KOPT-K1 (cell line): ENCODE results near the gene KRT35.

ENCODE experiments used
- H3K27ac ChIP-seq: fragments of 200-600 bp; sonication (generic); 2 replicates; pipeline ENCODE4 v1.5.1; 2016; ENCODE audit warnings: antibody characterized with exemption, mild to moderate bottlenecking, low read depth, low read length; ENCODE audit not compliant: poor library complexity, severe bottlenecking
- H3K36me3 ChIP-seq: fragments of 200-600 bp; sonication (generic); 2 replicates; pipeline ENCODE4 v1.5.1; 2017; ENCODE audit warnings: antibody characterized with exemption, mild to moderate bottlenecking, low read length, moderate library complexity; ENCODE audit not compliant: insufficient read depth
- H3K9me3 ChIP-seq: fragments of 200-600 bp; sonication (generic); 2 replicates; pipeline ENCODE4 v1.5.1; 2017; ENCODE audit warnings: antibody characterized with exemption, low read length, mild to moderate bottlenecking; ENCODE audit not compliant: insufficient read depth, poor library complexity, severe bottlenecking

Gene KRT35

DNA sequence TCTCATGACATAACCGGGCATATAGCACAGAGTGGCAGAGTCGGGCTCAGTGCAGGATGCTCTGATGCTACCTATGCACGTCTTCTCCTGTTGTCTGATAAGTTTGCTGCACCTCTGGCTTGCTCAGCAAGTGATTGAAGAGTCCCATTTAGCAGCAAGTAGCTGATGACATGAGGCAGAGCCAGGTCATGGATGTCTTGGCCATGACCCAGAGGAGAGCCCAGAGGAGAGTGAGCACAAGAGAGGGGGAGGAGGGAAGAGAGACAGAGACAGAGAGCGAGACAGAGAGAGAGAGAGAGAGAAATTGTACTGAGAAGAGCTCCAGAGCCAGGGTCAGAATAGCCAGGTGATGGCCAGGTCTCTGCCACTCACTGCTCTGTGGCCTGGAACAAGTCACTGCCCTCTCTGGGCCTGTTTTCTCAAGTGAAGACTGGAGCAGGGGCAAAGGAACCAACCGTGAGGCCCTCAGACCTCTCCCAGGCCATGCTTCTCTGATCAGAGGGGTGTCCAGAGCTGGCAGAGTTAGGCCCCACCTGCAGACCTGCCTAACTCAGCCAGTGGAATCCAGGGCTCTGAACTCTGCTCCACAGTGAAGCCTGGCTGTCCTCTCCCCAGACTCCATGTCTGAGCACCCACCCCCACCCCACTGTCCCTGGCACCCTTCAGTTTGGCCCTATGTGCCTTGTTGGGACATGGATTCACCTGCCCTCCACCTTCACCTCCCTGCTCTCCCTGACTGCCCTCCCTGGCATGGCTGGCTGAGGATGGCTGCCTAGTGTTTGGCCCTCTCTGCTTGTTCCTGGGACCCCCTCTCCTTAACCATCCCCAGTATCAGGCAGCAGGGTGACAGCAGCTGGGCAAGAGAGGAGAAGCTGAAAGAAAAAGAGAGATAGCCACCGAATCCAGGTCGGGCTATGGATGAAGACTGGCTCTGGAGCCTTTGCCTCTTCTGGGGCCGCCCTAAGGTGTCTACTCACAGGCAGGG lies 4.3 kb upstream of the KRT35 start:
- Histone ChIP-seq H3K9me3 (no peaks in the 10 kb centered on the region), H3K36me3 (no peaks in the 10 kb centered on the region), H3K27ac (no peak overlapping the region)

GRCh38 chr17:41483991-41484826 lies 3.3 kb upstream of the KRT35 start:
- Histone ChIP-seq H3K36me3 (no peaks in the 10 kb centered on the region), H3K27ac (no peak overlapping the region), H3K9me3 (no peaks in the 10 kb centered on the region)

DNA sequence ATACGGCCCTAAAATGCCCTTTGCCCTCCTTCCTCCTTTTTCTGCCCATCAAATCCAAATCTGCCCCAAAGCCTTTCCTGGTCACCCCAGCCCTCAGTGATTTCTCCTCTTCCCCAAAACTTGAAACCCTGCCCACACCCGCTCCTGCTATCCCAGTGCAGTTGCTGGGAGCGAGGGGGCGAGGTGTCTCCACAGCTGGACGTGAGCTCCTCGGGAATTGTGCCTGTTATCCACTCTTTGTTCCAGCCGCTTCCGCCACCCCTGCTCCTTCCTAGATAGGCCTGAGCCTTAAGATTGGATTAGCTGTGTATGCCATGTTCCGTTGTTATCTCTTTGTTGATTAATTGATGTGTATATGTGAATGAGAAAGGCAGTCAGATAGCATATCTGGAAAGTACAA lies 2.6 kb upstream of the KRT35 start:
- H3K9me3 ChIP-seq: no peaks in the 10 kb centered on the region
- no peak overlapping the region for H3K27ac ChIP-seq
- H3K36me3 ChIP-seq: no peaks in the 10 kb centered on the region

DNA sequence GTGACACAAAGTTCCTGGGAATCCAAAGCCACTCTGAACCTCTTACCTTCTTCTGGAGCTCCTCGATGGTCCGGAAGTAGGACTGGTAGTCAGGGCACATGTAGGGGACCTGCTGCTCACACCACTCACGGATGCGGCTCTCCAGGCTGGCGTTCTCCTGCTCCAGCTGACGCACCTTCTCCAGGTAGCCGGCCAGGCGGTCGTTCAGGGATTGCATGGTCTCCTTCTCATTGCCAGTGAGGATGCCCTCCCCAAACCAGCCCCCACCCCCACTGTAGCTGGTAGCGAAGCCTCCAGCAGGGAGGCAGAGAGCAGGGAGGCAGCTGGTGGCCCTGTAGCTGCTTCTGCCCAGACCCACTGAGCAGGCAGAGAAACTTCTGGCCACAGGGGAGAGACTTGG lies 370 bp downstream of the KRT35 start:
- Histone ChIP-seq H3K9me3 (no peaks in the 10 kb centered on the region), H3K27ac (no peak overlapping the region), H3K36me3 (no peaks in the 10 kb centered on the region)

DNA sequence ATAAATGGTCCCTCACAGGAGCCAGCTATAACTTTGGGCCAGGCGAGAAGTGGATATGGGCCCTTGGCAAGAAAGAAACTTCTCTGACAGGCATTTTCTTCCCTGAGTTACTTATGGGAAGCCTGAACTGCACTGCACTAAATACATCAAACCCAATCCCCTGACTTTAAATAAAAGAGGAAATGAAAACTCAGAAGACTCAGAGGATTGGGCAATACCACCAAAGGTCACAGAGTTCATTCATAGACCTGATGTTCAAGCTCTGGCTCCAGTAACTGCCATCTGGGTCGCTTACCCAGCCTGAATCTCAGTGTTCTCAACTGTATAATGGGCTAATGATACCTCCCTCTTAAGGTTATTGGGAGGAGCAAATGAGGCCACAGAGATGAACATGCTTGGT lies 815 bp downstream of the KRT35 start:
- Histone ChIP-seq H3K27ac (no peak overlapping the region), H3K36me3 (no peaks in the 10 kb centered on the region)

DNA sequence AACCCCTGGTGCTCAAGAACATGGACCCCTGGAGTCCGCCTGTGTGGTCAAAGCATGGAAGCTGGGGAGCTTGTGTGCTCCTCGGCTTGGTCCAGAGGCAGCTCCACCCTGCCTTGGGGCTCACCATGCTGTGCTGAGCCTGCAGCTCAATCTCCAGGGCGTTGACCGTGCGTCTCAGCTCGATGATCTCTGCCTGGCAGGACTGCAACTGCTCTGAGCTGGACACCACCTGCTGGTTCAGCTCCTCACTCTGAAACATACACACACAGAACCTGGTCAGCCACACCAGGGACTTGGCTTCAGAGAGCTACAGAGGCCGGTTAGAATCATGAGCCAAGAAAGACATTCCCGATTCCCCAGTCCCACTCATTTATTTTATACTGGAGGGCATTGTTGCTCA lies 2.7 kb downstream of the KRT35 start:
- no peaks in the 10 kb centered on the region for H3K36me3 ChIP-seq
- H3K27ac ChIP-seq: no peak overlapping the region
- no peaks in the 10 kb centered on the region for H3K9me3 ChIP-seq

More for the DNA sequence above, 815 bp downstream of the KRT35 start:
- H3K9me3 ChIP-seq: no peaks in the 10 kb centered on the region

- Histone ChIP-seq H3K36me3 (no peaks in the 10 kb centered on the region), H3K9me3 (no peaks in the 10 kb centered on the region), H3K27ac (no peak overlapping the region)
These were observed 3.8 kb downstream of the KRT35 start for GRCh38 chr17:41476866-41477815.

DNA sequence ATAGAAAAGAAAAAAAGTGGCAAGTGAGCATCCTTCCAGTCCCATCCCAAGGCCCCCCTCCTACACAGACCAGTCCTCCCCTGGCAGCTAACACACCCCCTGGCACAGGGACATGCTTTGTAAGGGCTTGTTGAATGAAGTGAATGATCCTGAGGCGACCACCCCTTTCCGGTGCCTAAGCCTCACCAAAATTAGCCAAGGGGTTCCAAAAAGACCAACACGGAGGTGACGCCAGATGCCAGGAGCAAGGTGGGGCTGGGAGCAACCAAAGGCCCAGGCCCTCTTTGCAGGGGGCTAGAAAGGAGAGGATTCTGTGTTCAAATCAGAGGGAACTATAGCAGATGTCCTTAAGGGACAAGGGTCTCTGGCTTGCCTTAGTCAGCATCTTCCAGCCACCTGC lies 5.5 kb downstream of the KRT35 start:
- Histone ChIP-seq H3K27ac (no peak overlapping the region), H3K36me3 (no peaks in the 10 kb centered on the region), H3K9me3 (peaks cover 5% of the 10 kb centered on the region)

DNA sequence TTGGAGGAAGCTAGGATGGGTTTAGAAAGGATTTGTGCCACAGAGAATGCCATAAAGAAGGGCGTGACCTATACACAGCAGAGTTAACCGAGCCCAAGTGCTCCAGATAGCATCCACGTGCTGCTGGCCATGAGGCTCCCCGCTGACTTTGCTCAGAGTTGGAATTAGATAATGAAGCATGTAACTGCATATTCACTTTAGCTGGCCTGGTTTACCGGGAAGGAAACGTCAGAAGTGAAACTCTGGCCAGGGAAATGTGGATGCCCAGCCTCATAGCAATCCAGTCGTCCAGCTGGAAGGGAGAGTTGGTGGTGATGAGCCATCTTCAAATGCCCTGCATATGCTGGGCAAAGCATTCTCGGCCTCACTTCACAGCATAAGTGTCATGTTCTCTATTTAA lies 6.1 kb downstream of the KRT35 start:
- H3K36me3 ChIP-seq: no peaks in the 10 kb centered on the region
- H3K9me3 ChIP-seq: peaks cover 5% of the 10 kb centered on the region
- no peak overlapping the region for H3K27ac ChIP-seq

GRCh38 chr17:41468346-41468745 lies 12.6 kb downstream of the KRT35 start:
- peaks cover 15% of the 10 kb centered on the region for H3K9me3 ChIP-seq
- no peak overlapping the region for H3K27ac ChIP-seq
- no peaks in the 10 kb centered on the region for H3K36me3 ChIP-seq

DNA sequence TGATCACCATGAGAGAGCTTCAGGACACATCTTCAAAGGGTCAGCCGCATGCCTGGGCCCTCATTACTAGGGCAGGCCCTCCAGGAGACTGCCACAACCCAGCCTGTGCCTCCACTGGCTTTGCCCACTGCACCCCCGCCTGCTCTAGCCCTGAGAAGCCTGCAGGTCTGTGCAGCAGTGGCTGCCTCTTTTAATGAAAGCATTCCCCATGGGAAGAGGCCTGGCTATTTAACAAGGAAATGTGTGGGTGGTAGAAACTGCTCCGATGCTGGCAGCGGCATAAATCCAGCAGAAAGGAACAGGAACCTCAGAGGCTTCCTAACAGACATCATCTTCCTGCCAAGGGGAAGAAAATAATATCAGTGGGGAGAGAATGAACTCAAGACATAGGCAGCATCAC lies 13.4 kb downstream of the KRT35 start:
- no peak overlapping the region for H3K27ac ChIP-seq
- no peaks in the 10 kb centered on the region for H3K36me3 ChIP-seq

GRCh38 chr17:41466988-41467387 lies 14.0 kb downstream of the KRT35 start, which contains the start of gene KRT32:
TSS of gene KRT32 (minus strand) at chr17:41467386. CDS start at chr17:41467325, 61 bp downstream.
- Histone ChIP-seq H3K27ac (no peak within 1 kb of the TSS), H3K36me3 (no peaks in the 10 kb centered on the region), H3K9me3 (peaks cover 14% of the 10 kb centered on the region)

More for the DNA sequence above, 13.4 kb downstream of the KRT35 start:
- peaks cover 15% of the 10 kb centered on the region for H3K9me3 ChIP-seq

DNA sequence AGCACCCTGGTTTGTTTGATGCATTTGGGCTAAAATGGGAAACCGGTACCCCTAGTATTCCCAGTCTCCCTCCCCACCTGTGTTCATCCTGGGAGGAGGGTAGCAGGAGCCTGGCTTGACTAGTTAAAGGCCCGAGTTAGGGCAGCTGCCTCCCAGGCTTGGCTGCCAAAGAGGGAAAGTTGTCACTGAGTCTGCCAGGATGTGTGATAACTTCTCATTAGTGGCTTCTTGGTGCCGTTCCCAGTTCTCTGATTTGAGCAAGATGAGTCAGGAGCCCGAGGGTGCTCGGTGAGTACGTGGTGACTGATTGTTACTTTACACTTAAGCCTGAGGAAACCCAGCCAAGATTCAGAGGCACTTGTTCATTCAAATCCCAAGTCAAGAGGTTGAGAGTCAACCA lies 16.3 kb downstream of the KRT35 start:
- no peaks in the 10 kb centered on the region for H3K36me3 ChIP-seq
- no peak overlapping the region for H3K27ac ChIP-seq
- peaks cover 10% of the 10 kb centered on the region for H3K9me3 ChIP-seq

- no peak overlapping the region for H3K27ac ChIP-seq
- peaks cover 10% of the 10 kb centered on the region for H3K9me3 ChIP-seq
- H3K36me3 ChIP-seq: no peaks in the 10 kb centered on the region
These were observed 16.8 kb downstream of the KRT35 start for GRCh38 chr17:41464173-41464572.
